ENCODE results near the gene PTPN9. TPM values are rescaled to one million over a fixed set of nuclear protein-coding genes. Genes with fewer than 3 reads are reported as not detected.
"Not testable (repeated sequence)": the region's sequence is repeated elsewhere in the genome, so short reads cannot be mapped to it uniquely, and the experiment has no call there.

Gene PTPN9
- total and polyA plus RNA-seq, 8 donors: 21.9 to 50.4 (median 43.0) TPM

DNA sequence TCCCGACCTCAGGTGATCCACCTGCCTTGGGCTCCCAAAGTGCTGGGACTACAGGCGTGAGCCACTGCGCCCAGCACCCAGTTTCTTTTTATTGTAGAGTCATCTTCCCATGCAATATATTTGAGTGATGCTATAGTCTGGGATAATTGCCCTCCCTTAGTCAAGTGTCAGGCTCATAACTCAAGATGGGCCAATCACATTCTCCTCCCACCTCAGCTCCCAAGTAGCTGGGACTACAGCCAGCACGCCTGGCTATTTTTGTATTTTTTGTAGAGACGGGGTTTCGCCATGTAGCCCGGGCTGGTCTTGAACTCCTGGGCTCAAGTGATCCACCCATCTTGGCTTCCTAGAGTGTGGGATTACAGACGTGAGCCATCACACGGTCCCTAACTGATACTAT, 15.2 kb upstream of the PTPN9 start:
- peaks cover 0 to 4% of the 10 kb centered on the region in 2 donors for H3K4me1 ChIP-seq
- H3K27ac ChIP-seq: no peak overlapping the region
- ATAC-seq (no peak), DNase-seq (no peak)
- H3K27me3 ChIP-seq: no peaks in the 10 kb centered on the region
- no peaks in the 10 kb centered on the region for H3K9me3 ChIP-seq
- H3K4me3 ChIP-seq: no peak overlapping the region
- peaks cover 0 to 78% of the 10 kb centered on the region in 2 donors for H3K36me3 ChIP-seq
- intact Hi-C loops (cut with DNase I): no loop called here
- TF ChIP-seq, protein P1, sequence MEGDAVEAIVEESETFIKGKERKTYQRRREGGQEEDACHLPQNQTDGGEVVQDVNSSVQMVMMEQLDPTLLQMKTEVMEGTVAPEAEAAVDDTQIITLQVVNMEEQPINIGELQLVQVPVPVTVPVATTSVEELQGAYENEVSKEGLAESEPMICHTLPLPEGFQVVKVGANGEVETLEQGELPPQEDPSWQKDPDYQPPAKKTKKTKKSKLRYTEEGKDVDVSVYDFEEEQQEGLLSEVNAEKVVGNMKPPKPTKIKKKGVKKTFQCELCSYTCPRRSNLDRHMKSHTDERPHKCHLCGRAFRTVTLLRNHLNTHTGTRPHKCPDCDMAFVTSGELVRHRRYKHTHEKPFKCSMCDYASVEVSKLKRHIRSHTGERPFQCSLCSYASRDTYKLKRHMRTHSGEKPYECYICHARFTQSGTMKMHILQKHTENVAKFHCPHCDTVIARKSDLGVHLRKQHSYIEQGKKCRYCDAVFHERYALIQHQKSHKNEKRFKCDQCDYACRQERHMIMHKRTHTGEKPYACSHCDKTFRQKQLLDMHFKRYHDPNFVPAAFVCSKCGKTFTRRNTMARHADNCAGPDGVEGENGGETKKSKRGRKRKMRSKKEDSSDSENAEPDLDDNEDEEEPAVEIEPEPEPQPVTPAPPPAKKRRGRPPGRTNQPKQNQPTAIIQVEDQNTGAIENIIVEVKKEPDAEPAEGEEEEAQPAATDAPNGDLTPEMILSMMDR (IDR thresholded peaks at IDR 0.05): no peak

DNA sequence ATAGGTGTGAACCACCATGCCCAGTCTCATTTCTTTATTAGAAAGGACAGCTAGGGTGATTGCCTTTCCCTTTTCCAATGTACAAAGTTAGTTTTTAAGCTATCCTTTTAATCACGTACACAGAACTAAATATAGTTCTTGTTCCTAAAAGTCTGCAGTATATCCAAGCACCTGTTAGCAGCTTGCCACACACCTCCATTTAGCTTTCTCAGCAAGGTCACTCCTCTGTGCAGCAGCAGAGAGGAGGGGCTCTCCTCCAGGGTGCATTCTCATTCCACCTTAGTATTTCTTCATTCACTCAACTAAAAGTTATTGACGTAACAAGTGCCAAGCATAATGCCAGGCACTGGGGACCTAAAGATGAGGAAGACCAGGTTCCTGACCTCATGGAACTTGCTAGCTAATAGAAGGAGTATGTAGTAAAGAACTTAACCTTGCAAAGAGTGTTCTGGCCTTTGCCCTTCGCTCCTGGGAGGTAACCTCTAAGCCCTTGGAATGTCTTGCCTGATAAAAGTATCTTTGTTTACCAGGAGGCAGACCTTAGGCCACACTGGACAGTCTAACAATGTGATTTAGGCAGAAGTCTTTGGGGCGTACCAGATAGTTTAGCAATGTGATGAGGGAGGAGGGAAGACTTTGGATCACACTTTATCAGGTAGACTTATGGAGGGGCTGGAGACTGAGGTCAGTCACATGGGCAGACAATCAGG, 12.7 kb upstream of the PTPN9 start:
- DNase-seq: no peak
- TF ChIP-seq, protein P1 (IDR thresholded peaks at IDR 0.05): no peak
- Histone ChIP-seq H3K4me3 (no peak overlapping the region), H3K4me1 (no peaks in the 10 kb centered on the region), H3K36me3 (peaks cover 0 to 54% of the 10 kb centered on the region in 2 donors), H3K27me3 (no peaks in the 10 kb centered on the region), H3K27ac (no peak overlapping the region), H3K9me3 (no peaks in the 10 kb centered on the region)
- no peak for ATAC-seq
- intact Hi-C loops (cut with DNase I): no loop called here

DNA sequence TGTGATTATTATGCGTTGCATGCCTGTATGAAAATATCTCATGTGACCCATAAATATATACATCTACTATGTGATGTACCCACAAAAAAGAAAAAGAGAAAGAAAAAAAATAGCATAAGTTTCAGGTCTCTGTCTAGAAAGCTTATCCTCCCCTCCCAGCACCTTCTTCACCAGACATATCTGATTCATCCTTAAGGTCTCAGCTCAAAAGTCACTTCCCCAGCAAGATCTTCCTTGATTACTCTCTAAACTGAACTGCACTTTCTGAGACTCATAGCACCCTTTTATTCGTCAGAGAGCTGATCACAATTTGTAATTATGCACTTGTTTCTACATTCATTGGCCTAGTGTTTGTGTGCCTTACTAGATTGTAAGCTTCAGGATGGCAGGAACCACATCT, 11.1 kb upstream of the PTPN9 start:
- Histone ChIP-seq H3K27ac (no peak overlapping the region), H3K27me3 (no peaks in the 10 kb centered on the region), H3K36me3 (peaks cover 0 to 38% of the 10 kb centered on the region in 2 donors), H3K4me3 (no peak overlapping the region), H3K9me3 (no peaks in the 10 kb centered on the region), H3K4me1 (no peaks in the 10 kb centered on the region)
- TF ChIP-seq, protein P1 (IDR thresholded peaks at IDR 0.05): no peak
- intact Hi-C loops (cut with DNase I): no loop called here
- ATAC-seq (no peak), DNase-seq (no peak)

DNA sequence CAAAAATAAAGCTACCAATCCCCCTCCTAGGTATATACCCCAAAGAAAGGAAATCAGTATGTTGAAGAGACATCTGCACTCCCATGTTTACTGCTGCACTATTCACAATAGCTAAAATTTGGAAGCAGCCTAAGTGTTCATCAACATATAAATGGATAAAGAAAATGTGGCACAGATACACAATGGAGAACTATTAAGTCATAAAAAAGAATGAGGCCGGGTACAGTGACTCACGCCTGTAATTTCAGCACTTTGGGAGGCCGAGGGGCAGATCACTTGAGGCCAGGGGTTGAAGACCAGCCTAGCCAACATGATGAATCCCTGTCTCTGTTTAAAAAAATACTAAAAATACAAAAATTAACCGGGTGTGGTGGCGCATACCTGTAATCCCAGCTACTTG, 10.0 kb upstream of the PTPN9 start:
- Histone ChIP-seq H3K27me3 (no peaks in the 10 kb centered on the region), H3K4me3 (no peak overlapping the region), H3K27ac (no peak overlapping the region), H3K36me3 (peaks cover 0 to 27% of the 10 kb centered on the region in 2 donors), H3K4me1 (no peaks in the 10 kb centered on the region), H3K9me3 (no peaks in the 10 kb centered on the region)
- TF ChIP-seq, protein P1 (IDR thresholded peaks at IDR 0.05): no peak
- DNase-seq: no peak
- ATAC-seq: no peak
- intact Hi-C loops (cut with DNase I): no loop called here

DNA sequence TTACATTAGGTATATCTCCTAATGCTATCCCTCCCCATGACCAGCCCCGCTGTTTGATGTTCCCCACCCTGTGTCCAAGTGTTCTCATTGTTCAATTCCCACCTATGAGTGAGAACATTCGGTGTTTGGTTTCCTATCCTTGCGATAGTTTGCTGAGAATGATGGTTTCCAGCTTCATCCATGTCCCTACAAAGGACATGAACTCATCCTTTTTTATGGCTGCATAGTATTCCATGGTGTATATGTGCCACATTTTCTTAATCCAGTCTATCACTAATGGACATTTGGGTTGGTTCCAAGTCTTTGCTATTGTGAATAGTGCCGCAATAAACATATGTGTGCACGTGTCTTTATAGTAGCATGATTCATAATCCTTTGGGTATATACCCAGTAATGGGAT, 7.3 kb upstream of the PTPN9 start:
- DNase-seq; H3K9me3 ChIP-seq; ATAC-seq; H3K27me3 ChIP-seq; H3K4me3 ChIP-seq; intact Hi-C loops (cut with DNase I); H3K36me3 ChIP-seq; H3K4me1 ChIP-seq; H3K27ac ChIP-seq: not testable (repeated sequence)

DNA sequence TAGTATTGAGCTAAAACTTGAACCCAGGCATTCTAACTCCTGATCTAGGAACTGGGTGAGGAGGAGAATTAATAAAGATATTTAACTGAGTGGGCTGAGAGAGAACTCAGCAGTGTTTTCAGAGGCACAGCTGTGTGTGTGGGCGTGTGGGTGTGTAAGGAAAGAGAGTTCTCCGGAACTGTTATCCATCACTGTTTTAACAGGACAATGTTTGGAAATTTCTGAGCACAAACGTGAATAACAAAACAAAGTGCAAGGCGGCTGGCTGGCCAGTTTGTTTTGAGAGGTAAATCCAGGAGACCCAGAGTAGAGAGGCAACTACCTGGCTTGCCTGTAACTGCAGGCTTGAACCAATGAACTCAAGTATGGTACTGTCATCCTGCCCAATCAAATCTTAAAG, 5.0 kb upstream of the PTPN9 start:
- DNase-seq (no peak), ATAC-seq (no peak)
- TF ChIP-seq, protein P1 (IDR thresholded peaks at IDR 0.05): no peak
- Histone ChIP-seq H3K27me3 (no peaks in the 10 kb centered on the region), H3K27ac (no peak overlapping the region), H3K4me3 (no peak overlapping the region), H3K4me1 (peaks cover 0 to 8% of the 10 kb centered on the region in 2 donors), H3K9me3 (no peaks in the 10 kb centered on the region), H3K36me3 (no peaks in the 10 kb centered on the region)
- intact Hi-C loops (cut with DNase I): no loop called here

Data from left lung (tissue), 10 donors.